B cell (primary cell): ENCODE data around the gene CD53. TPM values are rescaled to one million over a fixed set of nuclear protein-coding genes. Genes with fewer than 3 reads are reported as not detected.

Source experiments
- ATAC-seq: fragments of 200-7000 bp; cut with Tn5 transposase; one replicate; pipeline ENCODE4 v1.10.0; 2021; ENCODE audit warnings: low read depth, mild to moderate bottlenecking, moderate number of reproducible peaks, moderate library complexity
- CTCF ChIA-PET: fragments of 350-600 bp; sonication (Branson Sonifier 250); formaldehyde crosslinking; loops from one replicate; lab custom pipeline; 2021; ENCODE audit warnings: antibody characterized with exemption, inconsistent platforms; lab: Charles Lee
- POLR2A ChIA-PET: fragments of 350-600 bp; sonication (Branson Sonifier 250); formaldehyde crosslinking; loops from one replicate; lab custom pipeline; 2021; ENCODE audit warnings: antibody characterized with exemption; lab: Charles Lee
- DNase-seq: peaks from one replicate; pipeline ENCODE4 v3.0.0; 2013
- H2AFZ ChIP-seq: 2 replicates; pipeline ENCODE4 v1.6.1; 2012; ENCODE audit warnings: mild to moderate bottlenecking, low read depth, low read length; ENCODE audit not compliant: insufficient read depth, poor library complexity, severe bottlenecking
- H3K27ac ChIP-seq, 2 donors: 1 replicate in 1 of 2; 2 replicates in 1 of 2; pipeline ENCODE4 v1.5.1; 2012 to 2013; ENCODE audit warnings: low read length in 2 of 2, mild to moderate bottlenecking in 2 of 2, moderate library complexity in 1 of 2
- H3K27me3 ChIP-seq, 4 experiments: fragments of 200-600 bp in 1 of 4; sonication (generic) in 1 of 4; replicated peaks in 1 of 4; 1 replicate in 2 of 4; 2 replicates in 2 of 4; pipeline versions ENCODE4 v1.6.1 to v1.7.0; 2013 to 2016; ENCODE audit warnings: low read length in 3 of 4, mild to moderate bottlenecking in 2 of 4, mixed read lengths in 1 of 4, moderate library complexity in 1 of 4; ENCODE audit not compliant: insufficient read depth in 4 of 4, control insufficient read depth in 3 of 4; ENCODE audit errors: control extremely low read depth in 1 of 4
- H3K36me3 ChIP-seq, 2 experiments: replicated peaks in 1 of 2; 1 replicate in 1 of 2; 2 replicates in 1 of 2; pipeline versions ENCODE4 v1.6.1 to v1.7.1; 2013; ENCODE audit warnings: low read length in 1 of 2; ENCODE audit not compliant: insufficient read depth in 2 of 2, control insufficient read depth in 1 of 2; ENCODE audit errors: control extremely low read depth in 1 of 2, extremely low read depth in 1 of 2
- H3K4me1 ChIP-seq, 2 donors: fragments of 200-600 bp in 1 of 2; sonication (generic) in 1 of 2; 1 replicate in 1 of 2; 2 replicates in 1 of 2; pipeline versions ENCODE4 v1.5.1 to v1.6.1; 2013 to 2017; ENCODE audit warnings: low read length in 2 of 2; ENCODE audit not compliant: control insufficient read depth in 2 of 2, insufficient read depth in 2 of 2
- H3K4me2 ChIP-seq: replicated peaks from 2 replicates; pipeline ENCODE3; 2012; ENCODE audit warnings: mild to moderate bottlenecking, low read depth, low read length; ENCODE audit not compliant: poor library complexity, severe bottlenecking
- H3K4me3 ChIP-seq, 5 experiments: fragments of 200-600 bp in 1 of 5; sonication (generic) in 1 of 5; 1 replicate in 3 of 5; 2 replicates in 2 of 5; pipeline versions ENCODE4 v1.5.1 to v1.7.0; 2011 to 2016; ENCODE audit warnings: low read length in 4 of 5, mild to moderate bottlenecking in 4 of 5, low read depth in 2 of 5, control low read depth in 1 of 5, moderate library complexity in 1 of 5; ENCODE audit not compliant: insufficient read depth in 1 of 5; ENCODE audit errors: control extremely low read depth in 1 of 5, extremely low read depth in 1 of 5
- H3K79me2 ChIP-seq: fragments of 200-600 bp; sonication (generic); one replicate; pipeline ENCODE4 v1.6.0; 2016; ENCODE audit warnings: low read length; ENCODE audit not compliant: control insufficient read depth, insufficient read depth
- H3K9ac ChIP-seq: fragments of 200-600 bp; sonication (generic); 2 replicates; pipeline ENCODE4 v1.6.1; 2017; ENCODE audit warnings: mild to moderate bottlenecking, low read length, moderate library complexity
- H3K9me3 ChIP-seq, 3 donors: one replicate each; pipeline versions ENCODE4 v1.6.1 to v1.7.1; 2013; ENCODE audit warnings: low read length in 2 of 3; ENCODE audit not compliant: control insufficient read depth in 2 of 3, insufficient read depth in 1 of 3; ENCODE audit errors: control extremely low read depth in 1 of 3
- H4K20me1 ChIP-seq: 2 replicates; pipeline ENCODE4 v1.6.0; 2012; ENCODE audit warnings: mild to moderate bottlenecking, low read length; ENCODE audit not compliant: insufficient read depth, control insufficient read depth, poor library complexity, severe bottlenecking
- H3K27ac Mint-ChIP-seq: one replicate; pipeline ENCODE4 v1.8.0; 2021; ENCODE audit warnings: mixed read lengths
- H3K27me3 Mint-ChIP-seq: one replicate; pipeline ENCODE4 v1.8.0; 2021; ENCODE audit warnings: mixed read lengths
- H3K4me1 Mint-ChIP-seq: one replicate; pipeline ENCODE4 v1.8.0; 2021; ENCODE audit warnings: mixed read lengths
- H3K4me3 Mint-ChIP-seq: one replicate; pipeline ENCODE4 v1.8.0; 2021; ENCODE audit warnings: mixed read lengths
- H3K9me3 Mint-ChIP-seq: one replicate; pipeline ENCODE4 v1.8.0; 2022; ENCODE audit warnings: mixed read lengths; ENCODE audit not compliant: insufficient read depth
- EZH2 ChIP-seq: IDR thresholded peaks from 2 replicates; pipeline ENCODE4 v1.6.1; 2012; ENCODE audit warnings: borderline replicate concordance, low read depth, mild to moderate bottlenecking, moderate library complexity, low read length; ENCODE audit not compliant: insufficient read depth, poor library complexity, severe bottlenecking
- WGBS: methylation state at CpG from one replicate; pipeline ENCODE4 v1.1.5; 2013; ENCODE audit warnings: missing lambda C conversion rate; ENCODE audit not compliant: insufficient coverage; 5-methylcytosine and 5-hydroxymethylcytosine counted together
- intact Hi-C: fragments of 100-400 bp; cut with micrococcal nuclease; formaldehyde crosslinking; loops from one replicate; pipeline ENCODE4 v1.10.0; 2022
- polyA plus RNA-seq: library from polyadenylated mRNA; depleted of rRNA; stranded (reverse); fragments of >200 nt; gene quantifications from 2 replicates; pipeline ENCODE4 v1.2.3, GENCODE V29; 2012
- total RNA-seq, 2 donors: library from RNA; stranded (reverse); fragments of 120-200 nt in 1 of 2; gene quantifications; 1 replicate in 1 of 2; 2 replicates in 1 of 2; pipeline versions ENCODE4 v1.2.3 to v1.2.4, GENCODE V29; 2013 to 2022
- TF ChIP-seq, protein P1 (sequence below): fragments of 200-600 bp; IDR thresholded peaks from one replicate; pipeline ENCODE4 v1.8.0; 2022; ENCODE audit warnings: antibody characterized with exemption, mild to moderate bottlenecking

Gene CD53
- total and polyA plus RNA-seq, 2 donors (not counting 1 experiment from before 2014, with no cell fraction given) = 490 to 1,010 TPM

DNA sequence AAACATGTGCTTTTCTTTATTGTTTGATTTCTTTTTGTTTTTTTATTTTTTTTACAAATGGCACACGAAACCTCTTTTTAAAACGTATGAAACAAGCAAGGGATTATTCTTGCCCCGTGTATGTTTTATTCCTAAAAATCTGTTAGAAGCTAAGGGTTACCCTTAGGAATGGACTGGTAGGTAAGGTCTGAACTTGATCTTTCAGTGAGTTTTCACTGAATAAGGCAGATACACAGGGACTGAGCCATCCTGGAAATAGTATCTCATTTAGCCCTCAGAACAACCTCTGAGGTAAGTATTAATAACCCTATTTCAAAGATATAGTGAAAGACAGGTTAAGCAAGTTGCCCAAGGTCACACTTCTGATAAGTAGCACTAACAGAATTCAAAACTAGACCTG lies 6.0 kb downstream of the CD53 start:
- ATAC-seq (no peak), DNase-seq (no peak)
- TF ChIP-seq, protein P1, sequence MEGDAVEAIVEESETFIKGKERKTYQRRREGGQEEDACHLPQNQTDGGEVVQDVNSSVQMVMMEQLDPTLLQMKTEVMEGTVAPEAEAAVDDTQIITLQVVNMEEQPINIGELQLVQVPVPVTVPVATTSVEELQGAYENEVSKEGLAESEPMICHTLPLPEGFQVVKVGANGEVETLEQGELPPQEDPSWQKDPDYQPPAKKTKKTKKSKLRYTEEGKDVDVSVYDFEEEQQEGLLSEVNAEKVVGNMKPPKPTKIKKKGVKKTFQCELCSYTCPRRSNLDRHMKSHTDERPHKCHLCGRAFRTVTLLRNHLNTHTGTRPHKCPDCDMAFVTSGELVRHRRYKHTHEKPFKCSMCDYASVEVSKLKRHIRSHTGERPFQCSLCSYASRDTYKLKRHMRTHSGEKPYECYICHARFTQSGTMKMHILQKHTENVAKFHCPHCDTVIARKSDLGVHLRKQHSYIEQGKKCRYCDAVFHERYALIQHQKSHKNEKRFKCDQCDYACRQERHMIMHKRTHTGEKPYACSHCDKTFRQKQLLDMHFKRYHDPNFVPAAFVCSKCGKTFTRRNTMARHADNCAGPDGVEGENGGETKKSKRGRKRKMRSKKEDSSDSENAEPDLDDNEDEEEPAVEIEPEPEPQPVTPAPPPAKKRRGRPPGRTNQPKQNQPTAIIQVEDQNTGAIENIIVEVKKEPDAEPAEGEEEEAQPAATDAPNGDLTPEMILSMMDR = no peak
- TF ChIP-seq EZH2 = no peak
- no peaks in the 10 kb centered on the region for H3K27me3 ChIP-seq
- H3K9me3 ChIP-seq = no peaks in the 10 kb centered on the region
- ChIA-PET CTCF (interaction anchor here (1.4 to 3.8 kb wide), 3 partner anchors 11 to 94 kb away, joined by 3 to 10 read pairs (median 5); no protein-coding TSS in a partner anchor), POLR2A (interaction anchor here (0.9 kb wide), 1 partner anchor 85 kb away, joined by 3 read pairs; the partner anchor contains the start of gene LRIF1)
- H3K9ac ChIP-seq = peak overlapping the region; percentile 99
- peaks cover 2 to 91% of the 10 kb centered on the region in 2 experiments for H3K36me3 ChIP-seq
- intact Hi-C loops = loop anchor here (10.0 kb wide), 3 partner anchors 494 to 736 kb away; partner anchors contain the start of genes RAP1A and RBM15
- Mint-ChIP-seq H3K27me3 (no peaks in the 10 kb centered on the region), H3K9me3 (no peaks in the 10 kb centered on the region), H3K27ac (peak overlapping the region; percentile 60), H3K4me3 (peak overlapping the region; percentile 52), H3K4me1 (peaks cover 79% of the 10 kb centered on the region)
- H2AFZ ChIP-seq = no peak overlapping the region
- peak overlapping the region; percentile 78 for H3K4me2 ChIP-seq
- WGBS = 92% methylated on average over 2 of the region's 3 CpGs
- H3K4me3 ChIP-seq = peak overlapping the region in 2 of 5 experiments; percentile 5 to 50
- peak overlapping the region; percentile 64 to 96 for H3K27ac ChIP-seq
- H4K20me1 ChIP-seq = peaks cover 97% of the 10 kb centered on the region
- H3K79me2 ChIP-seq = peaks cover 100% of the 10 kb centered on the region
- peaks cover 57 to 83% of the 10 kb centered on the region in 2 donors for H3K4me1 ChIP-seq
